Measurements from ENCODE around the gene PHKB. TPM values are rescaled to one million over a fixed set of nuclear protein-coding genes. Genes with fewer than 3 reads are reported as not detected.

Gene PHKB
- total and polyA plus RNA-seq, 2 of the 8 experiments (the other 6 are each of a cell fraction or from before 2014, with no cell fraction given) = 18.6 to 38.3 TPM

GRCh38 chr16:47499080-47499699, 38.1 kb downstream of the PHKB start (continued):
- TF ChIP-seq, protein P1, sequence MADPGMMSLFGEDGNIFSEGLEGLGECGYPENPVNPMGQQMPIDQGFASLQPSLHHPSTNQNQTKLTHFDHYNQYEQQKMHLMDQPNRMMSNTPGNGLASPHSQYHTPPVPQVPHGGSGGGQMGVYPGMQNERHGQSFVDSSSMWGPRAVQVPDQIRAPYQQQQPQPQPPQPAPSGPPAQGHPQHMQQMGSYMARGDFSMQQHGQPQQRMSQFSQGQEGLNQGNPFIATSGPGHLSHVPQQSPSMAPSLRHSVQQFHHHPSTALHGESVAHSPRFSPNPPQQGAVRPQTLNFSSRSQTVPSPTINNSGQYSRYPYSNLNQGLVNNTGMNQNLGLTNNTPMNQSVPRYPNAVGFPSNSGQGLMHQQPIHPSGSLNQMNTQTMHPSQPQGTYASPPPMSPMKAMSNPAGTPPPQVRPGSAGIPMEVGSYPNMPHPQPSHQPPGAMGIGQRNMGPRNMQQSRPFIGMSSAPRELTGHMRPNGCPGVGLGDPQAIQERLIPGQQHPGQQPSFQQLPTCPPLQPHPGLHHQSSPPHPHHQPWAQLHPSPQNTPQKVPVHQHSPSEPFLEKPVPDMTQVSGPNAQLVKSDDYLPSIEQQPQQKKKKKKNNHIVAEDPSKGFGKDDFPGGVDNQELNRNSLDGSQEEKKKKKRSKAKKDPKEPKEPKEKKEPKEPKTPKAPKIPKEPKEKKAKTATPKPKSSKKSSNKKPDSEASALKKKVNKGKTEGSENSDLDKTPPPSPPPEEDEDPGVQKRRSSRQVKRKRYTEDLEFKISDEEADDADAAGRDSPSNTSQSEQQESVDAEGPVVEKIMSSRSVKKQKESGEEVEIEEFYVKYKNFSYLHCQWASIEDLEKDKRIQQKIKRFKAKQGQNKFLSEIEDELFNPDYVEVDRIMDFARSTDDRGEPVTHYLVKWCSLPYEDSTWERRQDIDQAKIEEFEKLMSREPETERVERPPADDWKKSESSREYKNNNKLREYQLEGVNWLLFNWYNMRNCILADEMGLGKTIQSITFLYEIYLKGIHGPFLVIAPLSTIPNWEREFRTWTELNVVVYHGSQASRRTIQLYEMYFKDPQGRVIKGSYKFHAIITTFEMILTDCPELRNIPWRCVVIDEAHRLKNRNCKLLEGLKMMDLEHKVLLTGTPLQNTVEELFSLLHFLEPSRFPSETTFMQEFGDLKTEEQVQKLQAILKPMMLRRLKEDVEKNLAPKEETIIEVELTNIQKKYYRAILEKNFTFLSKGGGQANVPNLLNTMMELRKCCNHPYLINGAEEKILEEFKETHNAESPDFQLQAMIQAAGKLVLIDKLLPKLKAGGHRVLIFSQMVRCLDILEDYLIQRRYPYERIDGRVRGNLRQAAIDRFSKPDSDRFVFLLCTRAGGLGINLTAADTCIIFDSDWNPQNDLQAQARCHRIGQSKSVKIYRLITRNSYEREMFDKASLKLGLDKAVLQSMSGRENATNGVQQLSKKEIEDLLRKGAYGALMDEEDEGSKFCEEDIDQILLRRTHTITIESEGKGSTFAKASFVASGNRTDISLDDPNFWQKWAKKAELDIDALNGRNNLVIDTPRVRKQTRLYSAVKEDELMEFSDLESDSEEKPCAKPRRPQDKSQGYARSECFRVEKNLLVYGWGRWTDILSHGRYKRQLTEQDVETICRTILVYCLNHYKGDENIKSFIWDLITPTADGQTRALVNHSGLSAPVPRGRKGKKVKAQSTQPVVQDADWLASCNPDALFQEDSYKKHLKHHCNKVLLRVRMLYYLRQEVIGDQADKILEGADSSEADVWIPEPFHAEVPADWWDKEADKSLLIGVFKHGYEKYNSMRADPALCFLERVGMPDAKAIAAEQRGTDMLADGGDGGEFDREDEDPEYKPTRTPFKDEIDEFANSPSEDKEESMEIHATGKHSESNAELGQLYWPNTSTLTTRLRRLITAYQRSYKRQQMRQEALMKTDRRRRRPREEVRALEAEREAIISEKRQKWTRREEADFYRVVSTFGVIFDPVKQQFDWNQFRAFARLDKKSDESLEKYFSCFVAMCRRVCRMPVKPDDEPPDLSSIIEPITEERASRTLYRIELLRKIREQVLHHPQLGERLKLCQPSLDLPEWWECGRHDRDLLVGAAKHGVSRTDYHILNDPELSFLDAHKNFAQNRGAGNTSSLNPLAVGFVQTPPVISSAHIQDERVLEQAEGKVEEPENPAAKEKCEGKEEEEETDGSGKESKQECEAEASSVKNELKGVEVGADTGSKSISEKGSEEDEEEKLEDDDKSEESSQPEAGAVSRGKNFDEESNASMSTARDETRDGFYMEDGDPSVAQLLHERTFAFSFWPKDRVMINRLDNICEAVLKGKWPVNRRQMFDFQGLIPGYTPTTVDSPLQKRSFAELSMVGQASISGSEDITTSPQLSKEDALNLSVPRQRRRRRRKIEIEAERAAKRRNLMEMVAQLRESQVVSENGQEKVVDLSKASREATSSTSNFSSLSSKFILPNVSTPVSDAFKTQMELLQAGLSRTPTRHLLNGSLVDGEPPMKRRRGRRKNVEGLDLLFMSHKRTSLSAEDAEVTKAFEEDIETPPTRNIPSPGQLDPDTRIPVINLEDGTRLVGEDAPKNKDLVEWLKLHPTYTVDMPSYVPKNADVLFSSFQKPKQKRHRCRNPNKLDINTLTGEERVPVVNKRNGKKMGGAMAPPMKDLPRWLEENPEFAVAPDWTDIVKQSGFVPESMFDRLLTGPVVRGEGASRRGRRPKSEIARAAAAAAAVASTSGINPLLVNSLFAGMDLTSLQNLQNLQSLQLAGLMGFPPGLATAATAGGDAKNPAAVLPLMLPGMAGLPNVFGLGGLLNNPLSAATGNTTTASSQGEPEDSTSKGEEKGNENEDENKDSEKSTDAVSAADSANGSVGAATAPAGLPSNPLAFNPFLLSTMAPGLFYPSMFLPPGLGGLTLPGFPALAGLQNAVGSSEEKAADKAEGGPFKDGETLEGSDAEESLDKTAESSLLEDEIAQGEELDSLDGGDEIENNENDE (IDR thresholded peaks at IDR 0.05; ENCODE audit: insufficient replicate concordance, low read length) = no peak
- TF ChIP-seq FOSL1 (IDR thresholded peaks at IDR 0.05; ENCODE audit: insufficient read depth, low read depth, low read length) (no peak), YY1 (IDR thresholded peaks at IDR 0.05; ENCODE audit: low read depth, low read length) (no peak), NANOG (IDR thresholded peaks at IDR 0.05; ENCODE audit: insufficient read depth, low read depth, low read length, poor library complexity, severe bottlenecking) (no peak), CEBPB (IDR thresholded peaks at IDR 0.05; ENCODE audit: low read depth, low read length) (no peak), KDM1A (IDR thresholded peaks at IDR 0.05; ENCODE audit: borderline replicate concordance, low read length) (no peak), ATF2 (IDR thresholded peaks at IDR 0.05; ENCODE audit: low read length) (no peak), HDAC6 (IDR thresholded peaks at IDR 0.05; ENCODE audit: low read depth, low read length) (no peak), EZH2 (IDR thresholded peaks at IDR 0.05; ENCODE audit: low read depth, low read length, severe bottlenecking) (no peak)

Data from H1 (cell line).